NB4 (cell line): Measurements from ENCODE around the gene PRKCG.
"Not testable (repeated sequence)": the region's sequence is repeated elsewhere in the genome, so short reads cannot be mapped to it uniquely, and the experiment has no call there.

Experiments
- DNase-seq: peaks from one replicate; pipeline ENCODE4 v3.0.0; 2010; ENCODE audit warnings: low read depth
- H3K4me3 ChIP-seq: one replicate; pipeline ENCODE4 v1.5.1; 2011; ENCODE audit warnings: mild to moderate bottlenecking, low read depth, low read length, moderate library complexity
- CTCF ChIP-seq: IDR thresholded peaks from one replicate; pipeline ENCODE4 v1.5.1; 2012; ENCODE audit warnings: low read depth, low read length
- MAX ChIP-seq: IDR thresholded peaks from 2 replicates; pipeline ENCODE4 v1.6.1; 2011; ENCODE audit warnings: low read depth, low read length
- MYC ChIP-seq: IDR thresholded peaks from 2 replicates; pipeline ENCODE4 v1.6.1; 2011; ENCODE audit warnings: low read depth, low read length
- POLR2A ChIP-seq: IDR thresholded peaks from 2 replicates; pipeline ENCODE4 v1.6.1; 2011; ENCODE audit warnings: mild to moderate bottlenecking; ENCODE audit not compliant: insufficient read length; ENCODE audit errors: extremely low read depth

PRKCG gene

GRCh38 chr19:53944416-53944815, 62.4 kb downstream of the PRKCG start:
- TF ChIP-seq POLR2A: no peak
- TF ChIP-seq MYC: no peak
- no peak for TF ChIP-seq CTCF
- TF ChIP-seq MAX: no peak
- no peak overlapping the region for H3K4me3 ChIP-seq
- no peak for DNase-seq

- TF ChIP-seq MYC (no peak), POLR2A (no peak), MAX (no peak), CTCF (no peak)
- H3K4me3 ChIP-seq: no peak overlapping the region
- no peak for DNase-seq
Observed at GRCh38 chr19:53944933-53945332, 62.9 kb downstream of the PRKCG start.

- no peak for TF ChIP-seq CTCF
- no peak for TF ChIP-seq MAX
- TF ChIP-seq MYC: no peak
- no peak for TF ChIP-seq POLR2A
- no peak overlapping the region for H3K4me3 ChIP-seq
- peak; percentile 61 for DNase-seq
Observed at GRCh38 chr19:53945441-53945840, 63.4 kb downstream of the PRKCG start.

- H3K4me3 ChIP-seq: no peak overlapping the region
- DNase-seq: no peak
- TF ChIP-seq MYC (no peak), MAX (no peak), POLR2A (no peak), CTCF (no peak)
Observed at GRCh38 chr19:53945998-53946397, 64.0 kb downstream of the PRKCG start.

- H3K4me3 ChIP-seq: no peak overlapping the region
- TF ChIP-seq POLR2A (no peak), MYC (no peak), MAX (no peak), CTCF (peak; percentile 30)
- peak; percentile 43 for DNase-seq
Observed at GRCh38 chr19:53947624-53948023, 65.6 kb downstream of the PRKCG start.

- not testable (repeated sequence) for H3K4me3 ChIP-seq, DNase-seq
Observed at GRCh38 chr19:53948611-53949010, 66.6 kb downstream of the PRKCG start.

- DNase-seq: no peak
- TF ChIP-seq CTCF: no peak
- no peak for TF ChIP-seq POLR2A
- no peak for TF ChIP-seq MAX
- no peak for TF ChIP-seq MYC
- no peak overlapping the region for H3K4me3 ChIP-seq
Observed at GRCh38 chr19:53951436-53951835, 69.4 kb downstream of the PRKCG start.
